ENCODE results near the gene C13orf42.
A peak's percentile ranks its signal among the peaks of the same experiment; 100 is the strongest.
"Not testable (repeated sequence)": the region's sequence is repeated elsewhere in the genome, so short reads cannot be mapped to it uniquely, and the experiment has no call there.

Gene C13orf42

DNA sequence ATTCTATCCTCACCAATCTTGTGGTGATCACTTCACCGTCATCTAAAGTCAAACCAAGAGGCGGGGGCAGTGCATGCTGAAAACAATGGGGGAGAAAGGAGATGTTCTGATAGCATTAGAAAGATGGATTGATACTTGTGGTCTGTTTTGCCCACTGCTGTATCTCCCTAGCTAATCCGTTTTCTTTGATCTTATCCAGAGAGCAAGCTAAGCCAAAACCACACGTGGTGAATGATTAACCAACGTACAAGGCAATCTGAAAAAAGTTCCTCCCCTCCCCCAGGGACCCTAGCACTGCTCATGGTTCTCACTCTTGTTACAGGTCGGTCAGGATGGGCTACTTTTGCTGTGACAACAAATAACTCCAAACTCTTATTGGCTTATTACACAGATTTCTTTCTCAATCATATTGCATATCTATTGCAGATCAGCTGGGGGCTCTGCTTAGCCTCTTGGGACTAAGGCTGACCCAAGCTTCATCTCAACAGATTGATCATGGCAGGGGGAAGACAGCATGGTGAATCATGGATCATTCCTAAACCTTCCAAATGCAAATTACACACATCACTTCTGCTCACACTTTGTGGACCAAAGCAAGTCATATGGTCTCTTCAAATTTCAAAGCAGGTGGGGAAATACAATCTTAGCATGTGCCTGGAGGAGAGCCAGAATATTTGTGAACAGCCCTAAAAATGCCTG, 11.9 kb upstream of the C13orf42 start:
- DNase-seq (ENCODE audit: low read depth in 2 of 2, low spot score in 1 of 2) = no peak

DNA sequence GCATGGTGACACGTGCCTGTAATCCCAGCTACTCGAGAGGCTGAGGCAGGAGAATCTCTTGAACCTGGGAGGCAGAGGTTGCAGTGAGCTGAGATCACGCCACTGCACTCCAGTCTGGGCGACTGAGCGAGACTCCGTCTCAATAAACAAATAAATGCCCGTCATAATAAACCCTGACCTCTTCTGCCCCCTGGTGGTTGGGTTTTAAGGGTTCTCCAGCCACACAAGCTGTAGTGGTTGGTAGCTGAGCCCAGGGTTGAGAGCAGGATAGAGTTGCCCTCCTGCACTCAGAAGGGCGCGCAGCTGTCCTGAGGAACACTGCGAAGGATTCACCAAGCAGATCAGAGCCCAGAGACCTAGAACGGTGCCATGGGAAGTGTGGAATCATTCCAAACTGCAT, 9.8 kb upstream of the C13orf42 start:
- not testable (repeated sequence) for DNase-seq (ENCODE audit: low read depth in 2 of 2, low spot score in 1 of 2)

DNA sequence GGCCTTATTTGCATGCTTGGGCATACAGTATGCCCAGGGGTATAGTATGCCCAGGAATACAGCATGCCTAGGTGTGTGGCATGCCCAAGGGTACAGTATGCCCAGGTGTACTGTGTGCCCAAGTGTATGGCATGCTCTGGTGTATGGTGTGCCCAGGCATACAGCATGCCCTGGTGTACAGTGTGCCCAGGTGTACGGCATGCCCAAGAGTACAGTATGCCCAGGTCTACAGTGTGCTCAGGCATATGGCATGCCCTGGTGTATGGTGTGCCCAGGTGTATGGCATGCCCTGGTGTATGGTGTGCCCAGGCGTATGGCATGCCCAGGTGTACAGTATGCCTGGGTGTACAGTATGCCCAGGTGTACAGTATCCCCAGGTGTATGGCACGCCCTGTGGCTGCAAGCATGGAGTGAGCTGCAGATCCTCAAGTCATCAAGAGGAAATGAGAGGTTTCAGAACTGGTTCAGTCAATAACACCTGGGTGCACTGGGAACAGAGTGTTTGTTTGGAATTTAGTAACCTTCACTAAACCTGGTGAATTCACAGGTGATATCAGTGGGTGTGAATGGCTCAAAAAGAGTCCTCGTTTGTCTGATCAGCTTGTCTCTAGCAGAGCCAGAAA, 7.8 kb upstream of the C13orf42 start:
- DNase-seq (ENCODE audit: low read depth in 2 of 2, low spot score in 1 of 2) = no peak

DNA sequence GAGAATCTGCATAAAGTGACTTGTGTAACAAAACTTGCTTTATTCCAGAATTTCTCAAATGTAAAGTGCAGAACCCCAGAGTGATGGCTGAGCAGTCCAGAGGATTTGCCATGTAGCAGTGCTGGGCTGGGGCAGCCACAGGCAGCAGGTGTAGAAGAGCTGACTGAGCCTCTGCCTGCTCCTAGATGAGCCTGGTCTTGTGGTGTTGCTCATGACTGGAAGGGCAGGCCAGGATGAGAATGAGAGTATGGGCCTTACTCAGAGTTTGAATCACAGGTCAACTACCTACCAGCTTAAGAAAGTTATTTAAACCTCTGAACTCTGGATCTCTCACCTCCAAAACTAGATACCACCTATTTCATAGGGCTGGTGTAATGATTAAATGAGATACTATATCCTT, 2.9 kb upstream of the C13orf42 start:
- no peak for DNase-seq (ENCODE audit: low read depth in 2 of 2, low spot score in 1 of 2)

DNA sequence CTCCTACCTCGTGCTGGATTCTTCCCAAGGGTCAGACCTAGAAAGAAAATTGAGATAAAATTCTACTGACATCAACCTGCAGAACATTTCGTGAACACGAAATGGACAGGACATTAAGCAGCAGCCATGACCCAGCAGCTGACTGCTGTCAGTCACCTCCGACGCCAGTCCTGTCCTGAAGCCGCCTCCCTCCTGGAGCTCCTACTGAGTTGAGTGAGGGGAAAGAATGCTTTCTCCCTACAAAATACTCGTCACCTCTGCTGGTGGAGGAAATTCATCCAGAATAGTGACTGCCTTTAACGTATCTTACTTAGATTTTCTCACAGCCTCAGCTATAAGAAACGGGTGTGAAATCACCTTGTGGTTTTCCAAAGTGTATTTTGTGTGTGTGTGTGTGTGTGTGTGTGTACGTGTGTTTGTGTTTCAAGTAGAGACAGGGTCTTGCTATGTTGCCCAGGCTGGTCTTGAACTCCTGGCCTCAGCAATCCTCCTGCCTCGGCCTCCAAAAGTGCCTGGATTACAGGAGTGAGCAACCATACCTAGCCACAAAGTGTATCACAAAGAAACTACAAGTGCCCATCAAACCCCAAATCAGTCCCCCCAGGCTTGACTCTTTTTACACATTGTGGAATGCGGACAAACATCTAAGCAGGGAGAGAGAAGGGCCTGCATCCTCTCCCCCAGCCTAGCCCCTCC, 2.3 kb upstream of the C13orf42 start:
- DNase-seq (ENCODE audit: low read depth in 2 of 2, low spot score in 1 of 2) = no peak

DNA sequence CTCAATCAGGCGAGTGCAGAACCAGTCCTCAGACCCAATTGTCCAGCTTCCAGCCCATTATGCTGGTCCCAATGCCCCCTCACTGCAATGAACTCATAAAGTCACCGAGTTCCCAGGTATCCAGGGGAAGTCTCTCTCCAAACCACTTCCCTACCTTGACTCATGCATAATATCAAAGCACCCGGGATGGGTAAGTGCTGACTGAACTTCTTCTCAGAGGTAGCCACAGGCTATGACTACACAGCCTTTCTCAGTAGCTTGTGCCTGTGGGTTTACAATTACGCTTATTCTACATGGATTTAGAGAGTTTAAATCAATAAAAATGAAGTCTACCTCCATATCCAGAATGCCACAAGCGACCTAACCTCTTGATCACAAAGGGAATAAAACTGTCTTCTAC, 1.7 kb upstream of the C13orf42 start:
- DNase-seq (ENCODE audit: low read depth in 2 of 2, low spot score in 1 of 2) = no peak

DNA sequence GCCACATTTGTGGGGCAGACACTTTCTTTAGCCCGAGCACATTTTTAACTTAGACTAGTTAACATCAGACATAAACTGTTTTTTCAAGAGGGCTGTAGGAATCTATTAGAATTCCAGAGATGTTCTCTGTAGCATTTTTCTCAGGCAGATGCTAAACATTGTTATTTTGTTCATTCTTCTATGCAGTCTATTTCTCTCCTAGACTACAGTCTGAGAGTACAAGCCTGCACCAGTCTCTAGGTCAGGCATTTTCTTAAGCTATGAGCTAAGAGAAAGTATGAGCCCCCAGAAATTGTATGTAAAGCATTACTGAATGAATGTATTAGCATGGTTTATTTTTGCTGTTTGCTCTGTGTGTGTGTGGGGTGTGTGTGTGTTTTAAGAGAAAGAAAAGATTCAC, 923 bp upstream of the C13orf42 start:
- DNase-seq (ENCODE audit: low read depth in 2 of 2, low spot score in 1 of 2) = no peak

DNA sequence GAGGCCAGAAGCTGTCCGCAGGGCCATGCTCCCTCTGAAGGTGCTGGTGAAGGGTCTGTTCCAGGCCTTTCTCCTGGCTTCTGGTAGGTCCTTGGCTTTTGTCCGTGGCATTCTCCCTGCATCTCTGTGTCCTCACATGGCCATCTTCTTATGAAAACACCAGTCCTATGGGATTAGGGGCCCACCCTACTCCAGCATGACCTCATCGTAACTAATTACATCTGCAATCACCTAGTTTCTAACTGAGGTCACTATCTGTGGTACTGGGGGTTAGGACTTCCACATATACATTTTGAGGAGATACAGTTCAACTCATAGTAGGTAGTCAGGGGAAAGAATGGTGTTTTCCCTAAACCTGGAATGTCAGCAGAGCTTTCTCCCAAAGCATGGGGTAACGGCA, 3.1 kb downstream of the C13orf42 start:
- DNase-seq (ENCODE audit: low read depth in 2 of 2, low spot score in 1 of 2) = no peak

DNA sequence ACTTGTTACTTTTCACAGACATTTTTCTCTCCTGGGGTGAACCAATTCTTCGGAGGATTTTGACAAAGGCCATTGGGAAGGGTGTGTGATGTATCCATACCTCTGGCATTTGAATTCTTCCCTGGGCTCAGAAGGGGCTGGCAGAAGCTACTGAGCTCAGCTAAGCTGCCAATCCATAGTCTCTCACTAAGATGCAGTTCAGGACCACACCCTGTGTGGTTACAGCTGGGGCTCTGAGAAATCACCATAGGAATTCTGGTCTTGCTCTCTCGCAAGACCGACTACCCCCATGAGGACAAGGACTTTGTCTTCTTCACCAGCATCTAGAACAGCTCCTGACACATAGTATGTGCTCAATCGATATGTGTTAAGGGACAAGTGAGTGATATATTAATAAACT, 6.0 kb downstream of the C13orf42 start:
- DNase-seq (ENCODE audit: low read depth in 2 of 2, low spot score in 1 of 2) = no peak

DNA sequence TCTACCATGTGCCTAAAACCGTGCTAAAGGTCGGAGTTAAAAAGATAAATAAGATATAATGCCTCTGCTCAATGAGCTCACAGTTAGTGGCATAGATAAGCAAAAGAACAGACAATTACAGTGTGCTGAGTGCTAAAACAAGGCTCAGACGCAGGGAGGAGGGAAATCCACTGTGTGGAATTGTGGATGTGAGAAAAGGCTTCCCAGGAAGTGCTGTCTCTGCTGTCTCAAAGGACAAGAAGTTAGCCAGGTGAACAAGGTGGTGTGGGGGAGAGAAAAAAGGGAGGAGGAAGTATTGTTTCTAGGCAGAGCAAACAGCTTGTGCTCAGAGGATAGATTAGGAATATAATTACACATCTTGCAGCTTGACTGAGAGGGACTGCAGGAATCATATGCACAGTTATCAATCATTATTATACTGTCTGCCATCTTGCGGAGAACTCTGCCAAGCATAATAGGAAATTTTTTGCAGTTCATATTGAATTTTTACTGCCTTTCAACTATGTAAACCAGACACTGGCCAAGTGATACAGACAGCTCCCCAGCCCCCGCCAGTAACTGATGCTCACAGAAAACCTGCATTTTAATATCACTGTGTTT, 9.3 kb downstream of the C13orf42 start:
- no peak for DNase-seq (ENCODE audit: low read depth in 2 of 2, low spot score in 1 of 2)

DNA sequence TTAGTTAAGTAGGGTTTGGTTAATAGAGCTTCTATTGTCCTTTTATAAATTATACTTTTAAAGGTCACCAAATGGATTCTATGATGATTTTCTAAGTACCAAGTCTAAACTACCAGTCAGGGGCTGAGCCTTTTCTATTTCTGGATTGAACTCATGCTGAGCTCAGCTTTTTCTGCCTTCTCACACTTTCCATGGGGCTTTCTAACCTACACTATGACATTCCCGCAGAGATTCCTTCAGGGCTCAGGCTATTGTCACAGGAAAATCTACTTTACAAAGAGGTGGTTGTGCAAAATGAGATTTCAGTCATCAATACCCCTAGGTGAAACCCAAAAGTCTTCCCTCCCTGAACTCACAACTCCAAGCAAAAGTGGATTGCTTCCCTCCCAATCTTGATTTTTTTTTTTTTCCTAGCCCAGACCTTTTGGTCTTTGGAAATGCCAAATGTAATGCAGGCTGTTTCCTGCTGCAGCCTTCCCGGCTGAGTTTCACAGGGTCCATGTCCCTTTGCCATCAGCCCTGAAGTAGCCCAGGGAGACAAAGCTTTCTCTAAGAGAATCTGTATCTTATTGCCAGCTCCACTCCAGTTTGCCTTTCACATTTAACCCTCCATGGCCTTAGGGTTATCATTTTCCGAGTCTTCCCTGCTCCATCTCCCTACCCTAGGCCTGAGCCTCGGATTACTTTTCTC, 13.6 kb downstream of the C13orf42 start:
- DNase-seq (ENCODE audit: low read depth in 2 of 2, low spot score in 1 of 2) = no peak

DNA sequence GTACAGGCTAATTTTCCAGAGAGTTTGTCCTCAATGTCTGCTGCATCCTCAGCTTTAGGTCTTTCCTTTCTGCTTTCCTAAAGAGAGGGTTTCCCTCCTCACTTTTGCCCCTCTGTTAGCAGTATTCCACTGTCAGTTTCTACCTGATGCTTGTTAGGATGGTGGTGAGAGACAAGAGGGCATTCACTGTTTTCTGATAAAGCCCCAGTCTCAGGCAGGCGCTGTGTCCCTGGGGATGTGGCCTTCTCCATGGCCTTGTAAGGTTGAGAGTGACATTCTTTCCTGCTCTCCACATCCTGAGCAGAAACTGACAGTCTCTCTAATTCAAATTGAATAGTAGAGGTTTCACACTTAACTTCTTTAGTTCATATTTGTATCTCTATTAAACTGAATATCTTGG, 14.9 kb downstream of the C13orf42 start:
- no peak for DNase-seq (ENCODE audit: low read depth in 2 of 2, low spot score in 1 of 2)

DNA sequence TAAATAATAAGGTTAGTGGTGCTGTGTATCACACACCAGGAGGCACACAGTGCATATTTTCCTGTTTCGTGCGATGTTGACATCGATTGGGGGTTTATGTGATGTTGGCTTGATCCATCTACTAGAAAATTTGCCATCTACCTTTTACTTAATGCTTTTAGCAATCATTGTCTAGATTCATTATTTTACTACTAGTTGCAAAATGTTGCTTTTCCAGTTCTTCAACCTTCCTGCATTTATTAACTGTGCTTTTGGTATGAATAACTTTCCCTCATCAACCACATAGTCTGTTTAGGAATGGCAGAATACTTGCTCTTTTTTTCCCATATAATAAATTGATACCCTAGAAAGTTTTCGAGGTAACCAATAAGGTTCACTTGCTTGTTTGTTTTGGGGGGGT, 17.5 kb downstream of the C13orf42 start:
- no peak for DNase-seq (ENCODE audit: low read depth in 2 of 2, low spot score in 1 of 2)

DNA sequence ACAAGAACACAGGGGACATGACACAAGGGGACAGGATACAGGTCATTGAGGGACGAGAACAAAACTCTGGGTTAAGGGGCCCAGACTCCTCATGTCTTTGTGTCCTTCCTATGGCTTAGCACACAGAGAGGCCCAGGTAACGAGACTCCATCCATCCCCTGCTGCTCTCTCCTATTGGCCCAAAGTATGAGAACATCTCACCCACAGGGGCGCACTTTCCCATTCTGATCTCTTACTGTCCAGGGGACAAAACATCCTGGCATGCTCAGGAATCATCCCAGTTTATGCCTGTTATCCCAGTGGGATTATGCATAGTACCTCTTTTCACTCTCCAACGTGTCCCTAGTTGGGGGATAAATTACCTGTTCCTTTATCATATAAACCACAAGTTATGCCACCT, 19.2 kb downstream of the C13orf42 start:
- DNase-seq (ENCODE audit: low read depth in 2 of 2, low spot score in 1 of 2) = no peak

DNA sequence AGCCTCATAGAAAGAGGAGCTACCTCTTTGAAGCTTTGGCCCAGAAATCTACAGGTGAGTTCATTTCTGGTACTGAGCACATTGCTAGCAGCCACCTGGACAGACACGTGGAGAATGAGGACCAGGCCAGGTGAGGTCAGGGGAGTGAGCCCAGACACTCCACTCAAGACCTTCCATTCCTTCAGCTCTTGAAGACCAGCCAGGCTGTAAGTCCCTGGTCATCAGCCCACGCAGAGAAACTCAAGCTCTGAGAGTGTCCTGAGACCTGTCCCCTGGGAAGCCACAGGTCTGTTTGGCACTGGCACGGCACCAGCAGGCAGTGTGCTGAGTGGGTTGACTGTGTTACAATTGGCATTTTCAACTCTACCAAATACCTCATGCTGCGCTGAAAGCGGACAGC, 27.4 kb downstream of the C13orf42 start:
- no peak for DNase-seq (ENCODE audit: low read depth in 2 of 2, low spot score in 1 of 2)

DNA sequence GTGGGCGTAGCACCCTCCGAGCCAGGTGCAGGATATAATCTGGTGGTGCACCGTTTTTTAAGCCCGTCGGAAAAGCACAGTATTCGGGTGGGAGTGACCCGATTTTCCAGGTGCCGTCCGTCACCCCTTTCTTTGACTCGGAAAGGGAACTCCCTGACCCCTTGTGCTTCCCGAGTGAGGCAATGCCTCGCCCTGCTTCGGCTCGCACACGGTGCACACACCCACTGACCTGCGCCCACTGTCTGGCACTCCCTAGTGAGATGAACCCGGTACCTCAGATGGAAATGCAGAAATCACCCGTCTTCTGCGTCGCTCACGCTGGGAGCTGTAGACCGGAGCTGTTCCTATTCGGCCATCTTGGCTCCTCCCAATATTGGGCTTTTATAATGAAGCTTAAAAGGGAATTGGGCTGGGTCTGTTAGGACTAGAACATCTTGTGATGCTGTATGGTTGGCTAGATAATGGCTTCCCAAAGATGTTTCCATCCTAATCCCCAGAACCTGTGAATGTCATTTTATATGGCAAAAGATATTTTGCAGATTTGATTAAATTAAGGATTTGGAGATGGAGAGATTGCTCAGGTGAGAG, 30.5 kb downstream of the C13orf42 start:
- not testable (repeated sequence) for DNase-seq (ENCODE audit: low read depth in 2 of 2, low spot score in 1 of 2)

DNA sequence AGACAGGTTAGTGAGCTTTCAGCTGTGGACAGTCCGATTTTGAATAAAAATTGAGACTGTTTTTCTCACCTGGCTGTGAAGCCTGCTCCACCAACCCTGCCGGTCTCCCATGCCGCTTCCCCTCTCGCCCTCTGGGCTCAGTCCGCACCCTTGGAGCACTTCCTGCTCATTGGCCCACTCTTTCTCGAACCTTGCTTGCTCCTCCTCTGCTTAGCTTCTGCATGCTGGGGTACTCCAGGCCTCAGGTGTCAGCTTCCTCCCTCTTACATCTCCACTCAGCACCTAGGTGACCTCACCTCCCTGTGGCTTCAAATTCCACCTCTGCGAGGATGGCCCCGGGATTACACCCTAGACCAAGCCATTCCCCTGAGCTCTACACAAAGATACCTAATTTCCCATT, 39.6 kb downstream of the C13orf42 start:
- no peak for DNase-seq (ENCODE audit: low read depth in 2 of 2, low spot score in 1 of 2)

DNA sequence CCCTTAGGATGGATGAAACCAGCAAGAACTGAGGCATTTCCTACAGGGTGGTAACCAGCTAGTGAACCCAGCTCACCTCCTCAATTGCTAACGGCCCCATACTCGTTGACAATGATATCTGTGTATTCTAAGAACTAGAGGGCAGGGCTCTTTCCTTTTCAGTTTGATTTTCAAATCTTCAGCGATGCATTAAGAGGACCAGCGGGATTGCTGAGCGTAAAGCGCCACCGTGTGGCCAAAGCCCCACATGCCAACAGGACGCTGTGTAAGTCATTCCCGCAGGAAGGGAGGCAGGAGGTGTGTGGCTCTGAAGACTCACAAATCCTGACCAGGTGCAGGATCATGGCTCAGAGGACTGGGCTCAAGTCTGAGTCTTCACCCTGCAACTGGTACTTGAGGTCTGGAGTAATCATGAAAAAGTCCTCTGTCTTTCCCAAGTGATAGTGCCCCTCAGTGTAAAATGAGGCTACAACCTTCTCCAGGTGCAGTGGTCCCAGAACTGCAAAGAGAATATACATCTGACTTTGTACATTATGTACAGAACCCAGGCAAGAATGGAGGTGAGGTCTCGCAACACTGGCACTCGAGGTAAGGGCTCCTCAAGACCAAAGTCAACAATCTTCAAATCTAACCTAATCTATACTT, 40.9 kb downstream of the C13orf42 start:
- peak; percentile 44 to 53 for DNase-seq (ENCODE audit: low read depth in 2 of 2, low spot score in 1 of 2)

DNA sequence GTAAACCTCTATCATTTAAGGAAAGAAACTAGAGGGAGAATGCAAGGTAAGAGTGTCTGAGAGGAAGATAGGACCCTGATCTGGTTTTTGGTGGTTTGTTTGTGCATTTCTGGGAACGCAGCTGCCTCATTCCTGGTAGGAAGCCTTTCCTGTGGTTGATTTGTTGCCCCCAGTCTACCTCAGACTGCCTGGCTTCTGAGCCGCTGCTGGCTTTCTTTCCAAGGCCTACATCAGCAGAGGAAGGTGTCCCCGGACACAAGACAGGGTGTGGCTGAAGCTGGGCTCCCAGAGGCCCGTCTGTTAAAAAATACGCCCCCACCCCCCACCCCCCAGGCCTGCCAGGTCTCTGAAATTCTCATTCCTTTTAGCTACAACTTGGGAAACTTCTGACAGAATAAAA, 42.6 kb downstream of the C13orf42 start:
- no peak for DNase-seq (ENCODE audit: low read depth in 2 of 2, low spot score in 1 of 2)

DNA sequence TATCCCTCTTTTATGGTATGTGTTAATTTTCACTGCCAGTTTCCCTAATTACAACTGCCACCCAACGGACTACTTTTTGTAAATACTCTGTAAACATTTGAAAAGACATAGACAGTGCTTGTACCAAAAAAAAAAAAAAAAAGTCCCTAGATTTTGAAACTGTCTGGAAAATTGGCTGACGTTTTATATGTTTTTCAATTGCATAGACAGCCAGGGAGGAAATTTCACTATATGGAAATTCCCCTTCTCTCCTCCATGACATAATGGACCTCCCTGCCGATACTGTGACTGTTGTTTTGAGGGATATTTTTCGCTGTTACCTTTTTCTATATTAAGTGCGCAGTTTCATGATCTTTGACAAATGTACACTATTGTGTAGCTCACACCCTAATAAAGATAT, 43.4 kb downstream of the C13orf42 start:
- no peak for DNase-seq (ENCODE audit: low read depth in 2 of 2, low spot score in 1 of 2)

DNA sequence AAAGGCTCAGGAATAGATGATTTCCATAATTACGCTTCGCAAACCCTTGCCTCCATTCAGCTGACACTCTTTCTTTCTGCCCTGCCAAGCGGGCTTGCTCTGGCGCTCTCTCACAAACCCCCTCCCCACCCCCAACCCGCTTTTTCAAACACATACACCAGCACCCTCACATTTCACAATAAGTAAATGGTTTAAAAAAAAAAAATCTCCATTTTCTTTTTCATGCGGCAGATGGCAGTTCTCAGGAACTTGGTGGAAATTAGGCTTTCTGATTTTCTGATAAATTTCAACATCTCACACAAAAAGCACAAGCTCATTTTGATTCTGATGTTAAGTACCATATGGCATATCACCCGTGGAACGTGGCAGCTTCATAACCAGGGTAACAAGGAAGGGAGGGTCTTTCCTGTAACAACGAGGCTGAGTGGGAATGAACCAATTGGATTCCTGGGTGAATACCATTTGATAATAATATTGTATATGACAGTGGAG, 43.8 kb downstream of the C13orf42 start:
- no peak for DNase-seq (ENCODE audit: low read depth in 2 of 2, low spot score in 1 of 2)
